ENCODE data around the gene DGCR2.

Gene DGCR2

DNA sequence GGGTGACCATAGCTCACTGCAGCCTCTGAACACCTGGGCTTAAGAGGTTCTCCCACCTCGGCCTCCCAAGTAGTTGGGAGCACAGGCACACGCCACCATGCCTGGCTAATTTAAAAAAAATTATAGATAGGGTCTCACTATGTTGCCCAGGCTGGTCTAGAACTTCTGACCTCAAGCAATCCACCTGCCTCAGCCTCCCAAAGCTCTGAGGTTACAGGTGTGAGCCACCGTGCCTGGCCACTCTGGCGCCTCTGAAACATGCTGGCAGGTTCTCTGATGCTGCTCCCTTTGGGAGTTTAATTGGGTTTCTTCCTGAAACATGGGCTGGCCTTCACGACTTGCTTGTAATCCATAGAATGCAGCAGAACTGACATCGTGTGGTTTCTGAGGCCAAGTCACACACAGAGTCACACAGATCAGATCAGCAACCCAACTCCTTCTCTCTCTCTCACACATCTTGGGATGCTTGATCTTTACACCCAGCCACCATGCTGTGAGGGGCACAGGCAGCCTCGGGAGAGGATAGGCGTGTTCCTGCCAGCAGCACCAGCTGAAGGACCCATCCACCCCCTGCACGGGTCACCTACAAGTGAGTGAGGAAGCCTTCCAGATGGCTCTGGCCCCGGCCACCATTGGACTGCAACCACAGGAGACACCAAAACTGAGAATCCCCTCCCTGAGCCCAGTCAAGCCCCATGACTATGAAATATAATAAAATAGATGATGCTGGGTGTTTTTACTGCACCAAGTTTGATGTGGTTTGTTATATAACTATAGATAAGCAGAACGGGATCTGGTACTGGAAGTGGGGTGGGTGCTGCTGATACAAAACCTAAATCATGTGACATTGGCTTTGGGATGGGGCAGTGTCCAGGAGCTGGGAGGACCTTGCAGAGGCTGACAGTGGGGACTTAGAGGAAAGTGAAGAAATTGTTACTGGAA, 31.0 kb upstream of the DGCR2 start:
- peaks cover 0 to 2% of the 10 kb centered on the region in 2 donors for H3K9me3 ChIP-seq (ENCODE audit: control insufficient read depth in 2 of 2, low read length in 2 of 2)
- no peaks in the 10 kb centered on the region for H3K4me1 ChIP-seq (ENCODE audit: control insufficient read depth in 2 of 2, insufficient read depth in 2 of 2, low read length in 2 of 2)
- no peak overlapping the region for H3K27ac ChIP-seq (ENCODE audit: low read depth in 2 of 2, low read length in 2 of 2)
- H3K27me3 ChIP-seq (ENCODE audit: control insufficient read depth in 2 of 2, insufficient read depth in 2 of 2, low read length in 2 of 2) = peaks cover 23 to 33% of the 10 kb centered on the region in 2 donors
- no peaks in the 10 kb centered on the region for H3K36me3 ChIP-seq (ENCODE audit: control insufficient read depth in 2 of 2, insufficient read depth in 2 of 2, low read length in 2 of 2)
- H3K9ac ChIP-seq (ENCODE audit: low read depth in 1 of 2, low read length in 2 of 2) = no peak overlapping the region
- no peak overlapping the region for H3K4me3 ChIP-seq (ENCODE audit: low read length in 2 of 2)

DNA sequence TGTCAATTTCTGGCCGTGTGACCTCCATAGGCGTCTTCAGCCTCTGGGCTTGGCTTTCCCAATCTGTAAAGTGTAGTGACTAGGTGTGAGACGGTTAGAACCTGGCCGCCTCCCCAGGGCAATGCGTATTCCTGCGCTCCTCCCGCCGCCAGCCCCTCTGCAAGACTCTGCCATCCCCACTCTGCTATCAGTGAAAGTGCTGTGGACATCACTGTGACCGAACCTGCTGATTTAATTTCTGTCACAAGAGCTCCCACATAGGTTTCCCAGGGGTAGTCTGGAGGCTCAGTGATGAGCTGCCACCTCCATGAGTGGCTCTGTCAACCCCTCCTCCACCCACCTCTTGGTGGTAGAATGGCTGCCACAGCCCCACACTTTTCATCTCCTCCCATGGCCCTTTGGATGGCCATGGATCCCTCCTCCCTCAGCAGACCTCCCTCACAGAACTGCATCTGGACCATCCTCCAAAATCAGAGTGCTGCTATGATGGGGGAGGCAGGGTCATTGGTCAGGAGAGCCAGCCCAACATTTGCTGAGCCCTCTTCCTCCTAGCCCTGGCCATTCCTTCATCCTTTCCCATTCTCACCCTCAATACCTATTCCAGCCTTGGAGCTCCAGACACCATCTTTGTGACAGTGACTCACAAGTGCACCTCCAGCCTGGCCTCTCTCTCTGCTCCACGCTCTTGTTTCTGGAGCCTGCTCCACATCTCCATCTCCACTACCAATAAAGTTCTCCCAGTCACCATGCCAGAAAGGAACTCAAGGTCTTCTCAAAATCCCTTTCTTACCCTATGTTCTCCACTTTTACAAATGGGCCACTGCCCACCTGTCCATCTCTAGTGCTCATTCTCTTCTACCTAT, 29.3 kb upstream of the DGCR2 start:
- Histone ChIP-seq H3K27ac (ENCODE audit: low read depth in 2 of 2, low read length in 2 of 2) (no peak overlapping the region), H3K27me3 (ENCODE audit: control insufficient read depth in 2 of 2, insufficient read depth in 2 of 2, low read length in 2 of 2) (peaks cover 36 to 47% of the 10 kb centered on the region in 2 donors), H3K4me1 (ENCODE audit: control insufficient read depth in 2 of 2, insufficient read depth in 2 of 2, low read length in 2 of 2) (no peaks in the 10 kb centered on the region), H3K36me3 (ENCODE audit: control insufficient read depth in 2 of 2, insufficient read depth in 2 of 2, low read length in 2 of 2) (no peaks in the 10 kb centered on the region), H3K9ac (ENCODE audit: low read depth in 1 of 2, low read length in 2 of 2) (no peak overlapping the region), H3K4me3 (ENCODE audit: low read length in 2 of 2) (no peak overlapping the region), H3K9me3 (ENCODE audit: control insufficient read depth in 2 of 2, low read length in 2 of 2) (peaks cover 0 to 2% of the 10 kb centered on the region in 2 donors)

- peaks cover 0 to 2% of the 10 kb centered on the region in 2 donors for H3K9me3 ChIP-seq (ENCODE audit: control insufficient read depth in 2 of 2, low read length in 2 of 2)
- H3K4me1 ChIP-seq (ENCODE audit: control insufficient read depth in 2 of 2, insufficient read depth in 2 of 2, low read length in 2 of 2) = no peaks in the 10 kb centered on the region
- H3K27ac ChIP-seq (ENCODE audit: low read depth in 2 of 2, low read length in 2 of 2) = no peak overlapping the region
- H3K36me3 ChIP-seq (ENCODE audit: control insufficient read depth in 2 of 2, insufficient read depth in 2 of 2, low read length in 2 of 2) = no peaks in the 10 kb centered on the region
- H3K9ac ChIP-seq (ENCODE audit: low read depth in 1 of 2, low read length in 2 of 2) = no peak overlapping the region
- H3K4me3 ChIP-seq (ENCODE audit: low read length in 2 of 2) = no peak overlapping the region
- peaks cover 36 to 47% of the 10 kb centered on the region in 2 donors for H3K27me3 ChIP-seq (ENCODE audit: control insufficient read depth in 2 of 2, insufficient read depth in 2 of 2, low read length in 2 of 2)
Observed at GRCh38 chr22:19150482-19151328, 28.5 kb upstream of the DGCR2 start.

DNA sequence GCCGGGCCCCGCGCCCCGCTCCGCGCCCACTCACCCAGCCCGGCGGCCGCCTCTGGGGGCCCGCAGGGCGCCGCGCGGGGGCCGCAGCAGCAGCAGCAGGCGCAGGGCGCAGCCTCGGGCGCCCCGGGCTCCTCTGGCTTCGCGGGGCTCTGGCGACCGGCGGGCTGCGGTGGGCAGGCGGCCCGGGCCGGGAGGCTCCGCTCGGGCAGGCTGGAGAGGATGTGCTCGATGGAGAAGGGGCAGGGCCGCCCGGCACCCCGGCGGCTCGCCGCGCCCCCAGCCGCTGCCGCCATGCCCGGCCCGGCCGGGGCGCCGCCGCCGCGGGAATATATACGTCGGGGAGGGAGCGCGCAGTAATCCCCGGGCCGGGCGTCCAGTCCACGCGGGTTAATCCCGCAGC, 27.8 kb upstream of the DGCR2 start, which contains the start of gene GSC2:
TSS of gene GSC2 (minus strand) at position 302 of the 400 bp plus-strand sequence. CDS start at position 293, 9 bp downstream.
- Histone ChIP-seq H3K27ac (ENCODE audit: low read depth in 2 of 2, low read length in 2 of 2) (no peak within 1 kb of the TSS), H3K4me3 (ENCODE audit: low read length in 2 of 2) (no peak within 1 kb of the TSS), H3K9me3 (ENCODE audit: control insufficient read depth in 2 of 2, low read length in 2 of 2) (peaks cover 0 to 2% of the 10 kb centered on the region in 2 donors), H3K4me1 (ENCODE audit: control insufficient read depth in 2 of 2, insufficient read depth in 2 of 2, low read length in 2 of 2) (no peaks in the 10 kb centered on the region), H3K36me3 (ENCODE audit: control insufficient read depth in 2 of 2, insufficient read depth in 2 of 2, low read length in 2 of 2) (no peaks in the 10 kb centered on the region), H3K27me3 (ENCODE audit: control insufficient read depth in 2 of 2, insufficient read depth in 2 of 2, low read length in 2 of 2) (peaks cover 36 to 47% of the 10 kb centered on the region in 2 donors), H3K9ac (ENCODE audit: low read depth in 1 of 2, low read length in 2 of 2) (no peak within 1 kb of the TSS)

GRCh38 chr22:19149047-19149883, 27.1 kb upstream of the DGCR2 start:
- Histone ChIP-seq H3K4me3 (ENCODE audit: low read length in 2 of 2) (no peak overlapping the region), H3K27me3 (ENCODE audit: control insufficient read depth in 2 of 2, insufficient read depth in 2 of 2, low read length in 2 of 2) (peaks cover 36 to 47% of the 10 kb centered on the region in 2 donors), H3K9me3 (ENCODE audit: control insufficient read depth in 2 of 2, low read length in 2 of 2) (peaks cover 0 to 2% of the 10 kb centered on the region in 2 donors), H3K9ac (ENCODE audit: low read depth in 1 of 2, low read length in 2 of 2) (no peak overlapping the region), H3K27ac (ENCODE audit: low read depth in 2 of 2, low read length in 2 of 2) (no peak overlapping the region), H3K36me3 (ENCODE audit: control insufficient read depth in 2 of 2, insufficient read depth in 2 of 2, low read length in 2 of 2) (no peaks in the 10 kb centered on the region), H3K4me1 (ENCODE audit: control insufficient read depth in 2 of 2, insufficient read depth in 2 of 2, low read length in 2 of 2) (peaks cover 0 to 1% of the 10 kb centered on the region in 2 donors)

DNA sequence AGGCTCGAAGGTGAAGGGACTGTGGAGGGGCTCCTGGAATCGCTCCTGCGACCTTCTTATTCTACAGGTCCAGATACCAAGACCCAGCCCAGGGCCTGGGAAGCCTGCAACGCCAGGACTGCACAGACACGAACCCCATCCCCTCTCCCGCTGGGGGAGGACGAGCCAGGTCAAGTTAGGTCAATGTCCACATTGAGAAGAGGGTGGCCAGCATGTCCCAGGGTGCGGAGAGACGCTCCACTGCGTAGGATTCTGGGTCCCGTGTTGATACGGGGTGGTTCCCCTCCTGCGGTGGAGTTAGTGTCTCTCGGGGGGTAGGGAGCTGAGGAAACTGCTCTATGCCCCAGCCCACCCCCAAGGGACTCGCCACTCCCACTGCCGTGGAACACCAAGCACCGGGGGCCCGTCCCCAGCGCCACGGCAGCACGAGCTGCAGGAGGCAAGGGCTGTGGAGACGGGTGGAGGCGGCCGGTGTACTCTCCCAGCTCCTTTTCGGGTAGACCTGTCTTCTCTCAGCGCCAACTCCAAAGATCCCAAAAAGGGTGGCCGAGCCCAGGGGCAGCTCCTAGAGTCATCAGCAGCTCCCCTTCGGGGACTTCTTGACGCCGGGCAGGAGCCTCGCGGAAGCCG, 26.3 kb upstream of the DGCR2 start:
- Histone ChIP-seq H3K4me1 (ENCODE audit: control insufficient read depth in 2 of 2, insufficient read depth in 2 of 2, low read length in 2 of 2) (peaks cover 5 to 8% of the 10 kb centered on the region in 2 donors), H3K4me3 (ENCODE audit: low read length in 2 of 2) (no peak overlapping the region), H3K36me3 (ENCODE audit: control insufficient read depth in 2 of 2, insufficient read depth in 2 of 2, low read length in 2 of 2) (no peaks in the 10 kb centered on the region), H3K27ac (ENCODE audit: low read depth in 2 of 2, low read length in 2 of 2) (no peak overlapping the region), H3K9me3 (ENCODE audit: control insufficient read depth in 2 of 2, low read length in 2 of 2) (peaks cover 0 to 2% of the 10 kb centered on the region in 2 donors), H3K27me3 (ENCODE audit: control insufficient read depth in 2 of 2, insufficient read depth in 2 of 2, low read length in 2 of 2) (peaks cover 36 to 46% of the 10 kb centered on the region in 2 donors), H3K9ac (ENCODE audit: low read depth in 1 of 2, low read length in 2 of 2) (no peak overlapping the region)

DNA sequence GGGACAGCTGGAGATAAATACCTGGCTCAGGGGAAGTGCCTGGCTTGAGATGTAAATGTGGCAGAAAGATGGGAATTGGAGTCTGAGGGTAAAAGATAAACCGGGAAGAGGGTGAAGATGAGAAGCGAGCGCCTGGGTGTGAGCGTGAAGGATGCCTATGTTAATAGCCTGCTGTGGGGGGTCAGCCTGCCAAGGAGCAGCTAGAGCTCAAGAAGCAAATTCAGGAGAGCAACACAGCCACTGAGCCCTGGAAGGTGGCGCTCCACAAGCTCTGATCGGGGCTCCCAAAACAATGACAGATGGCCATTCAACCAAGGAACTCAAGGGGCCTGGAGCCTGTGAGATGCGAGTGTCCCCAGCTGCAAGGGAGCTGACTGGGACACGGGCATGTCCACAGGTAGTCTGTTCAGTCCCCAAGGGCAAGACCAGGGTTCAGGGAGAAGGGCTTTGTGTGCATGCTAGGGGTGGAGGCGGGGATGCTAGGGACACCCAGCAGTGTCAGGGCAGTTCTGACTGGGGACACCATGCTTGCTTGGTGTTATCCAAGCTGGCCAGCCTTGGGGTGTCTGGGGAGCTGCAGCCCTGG, 25.1 kb upstream of the DGCR2 start:
- Histone ChIP-seq H3K9me3 (ENCODE audit: control insufficient read depth in 2 of 2, low read length in 2 of 2) (no peaks in the 10 kb centered on the region), H3K27ac (ENCODE audit: low read depth in 2 of 2, low read length in 2 of 2) (no peak overlapping the region), H3K27me3 (ENCODE audit: control insufficient read depth in 2 of 2, insufficient read depth in 2 of 2, low read length in 2 of 2) (peaks cover 32 to 38% of the 10 kb centered on the region in 2 donors), H3K4me1 (ENCODE audit: control insufficient read depth in 2 of 2, insufficient read depth in 2 of 2, low read length in 2 of 2) (peaks cover 9 to 11% of the 10 kb centered on the region in 2 donors), H3K36me3 (ENCODE audit: control insufficient read depth in 2 of 2, insufficient read depth in 2 of 2, low read length in 2 of 2) (peaks cover under 1 to 4% of the 10 kb centered on the region in 2 donors), H3K9ac (ENCODE audit: low read depth in 1 of 2, low read length in 2 of 2) (no peak overlapping the region), H3K4me3 (ENCODE audit: low read length in 2 of 2) (no peak overlapping the region)

DNA sequence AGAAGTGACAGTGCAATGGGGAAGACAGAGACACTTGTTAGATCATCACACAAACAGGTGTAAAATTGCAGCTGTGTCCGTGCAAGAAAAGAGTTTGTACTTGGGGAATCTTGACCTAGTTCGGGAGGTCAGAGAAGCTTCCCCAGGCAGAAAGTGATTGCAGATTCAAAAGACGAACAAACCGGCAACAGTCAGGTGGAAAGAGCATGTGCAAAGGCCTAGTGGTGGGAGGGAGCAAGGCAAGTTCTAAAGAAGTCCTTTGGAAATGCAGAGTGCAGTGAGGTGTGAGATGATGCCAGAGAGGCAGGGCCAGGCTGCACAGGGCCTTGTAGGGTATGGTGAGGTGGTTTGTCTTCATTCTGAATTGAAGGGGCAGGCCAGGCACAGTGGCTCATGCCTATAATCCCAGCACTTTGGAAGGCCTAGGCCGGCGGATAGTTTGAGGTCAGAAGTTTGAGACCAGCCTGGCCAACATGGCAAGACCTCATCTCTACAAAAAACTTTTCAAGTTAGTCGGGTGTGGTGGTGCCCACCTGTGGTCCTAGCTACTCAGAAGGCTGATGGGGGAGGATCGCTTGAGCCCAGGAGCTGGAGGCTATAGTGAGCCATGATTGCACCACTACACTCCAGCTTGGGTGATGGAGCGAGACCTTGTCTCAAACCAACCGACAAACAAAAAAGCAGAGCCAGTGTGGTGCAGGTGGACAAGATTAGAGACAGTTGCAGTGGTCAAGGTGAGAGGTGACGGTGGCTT, 24.2 kb upstream of the DGCR2 start:
- Histone ChIP-seq H3K9ac (ENCODE audit: low read depth in 1 of 2, low read length in 2 of 2) (no peak overlapping the region), H3K4me1 (ENCODE audit: control insufficient read depth in 2 of 2, insufficient read depth in 2 of 2, low read length in 2 of 2) (peaks cover 9 to 11% of the 10 kb centered on the region in 2 donors), H3K9me3 (ENCODE audit: control insufficient read depth in 2 of 2, low read length in 2 of 2) (no peaks in the 10 kb centered on the region), H3K27ac (ENCODE audit: low read depth in 2 of 2, low read length in 2 of 2) (no peak overlapping the region), H3K27me3 (ENCODE audit: control insufficient read depth in 2 of 2, insufficient read depth in 2 of 2, low read length in 2 of 2) (peaks cover 25 to 30% of the 10 kb centered on the region in 2 donors), H3K36me3 (ENCODE audit: control insufficient read depth in 2 of 2, insufficient read depth in 2 of 2, low read length in 2 of 2) (peaks cover 5 to 8% of the 10 kb centered on the region in 2 donors), H3K4me3 (ENCODE audit: low read length in 2 of 2) (no peak overlapping the region)

Measured in mucosa of rectum (tissue), 2 donors.